ENCODE results near the gene C4A. TPM values are rescaled to one million over a fixed set of nuclear protein-coding genes. Genes with fewer than 3 reads are reported as not detected.

The C4A gene
- total and polyA plus RNA-seq, 2 of the 13 experiments (the other 11 are each of a cell fraction or from before 2014, with no cell fraction given): 165 to 478 TPM

GRCh38 chr6:32047855-32048766 lies 66.3 kb downstream of the C4A start (continued):
- no peak for TF ChIP-seq ZNF724P (CRISPR knock-in tag; IDR thresholded peaks at IDR 0.05; ENCODE audit: borderline replicate concordance)
- TF ChIP-seq HOXD1 (CRISPR knock-in tag; IDR thresholded peaks at IDR 0.05): 0 out of 2 replicates have a peak, but pooled peaks have one; percentile 63
- no peak for TF ChIP-seq MED8 (CRISPR knock-in tag; IDR thresholded peaks at IDR 0.05; ENCODE audit: insufficient replicate concordance)
- TF ChIP-seq ARID2 (CRISPR knock-in tag; IDR thresholded peaks at IDR 0.05; ENCODE audit: borderline replicate concordance): peak; percentile 73; the same call in 1 of the 2 replicates
- peak; percentile 50; the same call in 1 of the 2 replicates for TF ChIP-seq ARNT2 (CRISPR knock-in tag; IDR thresholded peaks at IDR 0.05; ENCODE audit: low read depth)
- TF ChIP-seq ZNF253 (CRISPR knock-in tag; IDR thresholded peaks at IDR 0.05; ENCODE audit: borderline replicate concordance): no peak
- peak; percentile 77 for TF ChIP-seq ZBTB26 (CRISPR knock-in tag; IDR thresholded peaks at IDR 0.05; ENCODE audit: borderline replicate concordance)
- no peak; the same call in 1 of the 2 replicates for TF ChIP-seq ZBTB3 (CRISPR knock-in tag; IDR thresholded peaks at IDR 0.05; ENCODE audit: borderline replicate concordance, low read depth)
- TF ChIP-seq HDAC2 (CRISPR knock-in tag; IDR thresholded peaks at IDR 0.05): peak; percentile 84
- TF ChIP-seq TAF15 (IDR thresholded peaks at IDR 0.05; ENCODE audit: low read depth, low read length, poor library complexity, severe bottlenecking): peak; percentile 77
- peak; percentile 74 for TF ChIP-seq ISL2 (CRISPR knock-in tag; IDR thresholded peaks at IDR 0.05)
- peak; percentile 37; the same call in 1 of the 2 replicates for TF ChIP-seq MAX (IDR thresholded peaks at IDR 0.05)
- TF ChIP-seq CEBPG (CRISPR knock-in tag; IDR thresholded peaks at IDR 0.05): peak; percentile 12; the same call in 1 of the 2 replicates
- peak; percentile 89; the same call in 1 of the 2 replicates for TF ChIP-seq ZNF616 (CRISPR knock-in tag; IDR thresholded peaks at IDR 0.05; ENCODE audit: low read depth)
- peak; percentile 71; the same call in 1 of the 2 replicates for TF ChIP-seq CHCHD3 (CRISPR knock-in tag; IDR thresholded peaks at IDR 0.05)
- TF ChIP-seq SAP130 (CRISPR knock-in tag; IDR thresholded peaks at IDR 0.05; ENCODE audit: low read depth): peak; percentile 50
- no peak for TF ChIP-seq U2AF1 (optimal IDR thresholded peaks at IDR 0.05; ENCODE audit: low read depth, low read length)
- TF ChIP-seq ZNF766 (CRISPR knock-in tag; IDR thresholded peaks at IDR 0.05; ENCODE audit: borderline replicate concordance): peak; percentile 83; the same call in 1 of the 2 replicates
- TF ChIP-seq ZBTB2 (CRISPR knock-in tag; IDR thresholded peaks at IDR 0.05; ENCODE audit: low read depth): no peak
- peak; percentile 70; the same call in 1 of the 2 replicates for TF ChIP-seq ARID5B (CRISPR knock-in tag; IDR thresholded peaks at IDR 0.05)
- peak; percentile 94 for TF ChIP-seq ZNF781 (CRISPR knock-in tag; IDR thresholded peaks at IDR 0.05; ENCODE audit: borderline replicate concordance, not compliant biosample characterization)
- TF ChIP-seq HES4 (CRISPR knock-in tag; IDR thresholded peaks at IDR 0.05; ENCODE audit: borderline replicate concordance): 0 out of 2 replicates have a peak, but pooled peaks have one; percentile 77

All from HepG2 (cell line).